DMS114 treated with DMSO at 0.1 percent for 48 hours (cell line): ENCODE results near the gene C5AR2.
"Not testable (repeated sequence)": the region's sequence is repeated elsewhere in the genome, so short reads cannot be mapped to it uniquely, and the experiment has no call there.

Experiments
- DNase-seq: peaks from one replicate; lab custom pipeline; 2025; ENCODE audit not compliant: unreplicated experiment; lab: John Stamatoyannopoulos, UW

The C5AR2 gene

DNA sequence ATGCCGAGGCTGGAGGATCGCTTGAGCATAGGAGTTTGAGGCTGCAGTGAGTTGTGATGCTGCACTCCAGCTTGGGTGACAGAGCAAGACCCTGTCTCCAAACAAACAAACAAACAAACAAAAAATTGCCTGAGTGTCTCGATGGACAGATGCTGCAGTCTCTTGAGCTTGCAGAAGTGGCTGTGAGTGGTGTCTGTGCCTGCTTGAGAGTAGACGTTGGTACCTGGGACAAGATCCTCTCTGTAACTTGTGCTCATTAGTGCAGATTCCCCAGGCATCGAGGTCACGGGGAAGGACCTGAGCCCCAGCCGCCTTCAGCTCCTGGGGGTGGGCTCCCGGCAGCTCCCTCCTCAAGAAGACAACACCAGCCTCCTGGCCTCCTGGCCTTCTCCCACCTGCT, 8.6 kb upstream of the C5AR2 start:
- DNase-seq = no peak

DNA sequence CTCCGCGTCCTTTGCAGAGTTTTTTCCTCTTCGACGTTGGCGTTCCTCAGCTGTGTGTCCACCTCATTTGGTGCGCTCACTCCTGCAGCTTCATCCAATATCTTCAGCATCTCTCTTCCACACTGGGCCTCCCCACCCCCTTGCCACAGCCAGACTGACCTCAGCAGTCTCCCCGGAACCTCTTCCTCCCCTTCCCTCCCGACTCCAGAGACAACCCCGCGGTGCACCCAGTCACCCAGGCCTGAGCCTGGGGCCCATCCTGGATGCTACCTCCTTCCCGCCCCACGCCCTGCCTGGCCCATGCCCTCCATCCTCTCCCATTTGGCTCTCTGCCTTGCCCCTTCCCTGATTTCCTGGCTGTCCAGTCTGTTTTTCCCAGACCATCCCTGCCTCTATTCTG, 8.1 kb upstream of the C5AR2 start:
- no peak for DNase-seq

GRCh38 chr19:47324502-47324901, 7.5 kb upstream of the C5AR2 start:
- DNase-seq = no peak

DNA sequence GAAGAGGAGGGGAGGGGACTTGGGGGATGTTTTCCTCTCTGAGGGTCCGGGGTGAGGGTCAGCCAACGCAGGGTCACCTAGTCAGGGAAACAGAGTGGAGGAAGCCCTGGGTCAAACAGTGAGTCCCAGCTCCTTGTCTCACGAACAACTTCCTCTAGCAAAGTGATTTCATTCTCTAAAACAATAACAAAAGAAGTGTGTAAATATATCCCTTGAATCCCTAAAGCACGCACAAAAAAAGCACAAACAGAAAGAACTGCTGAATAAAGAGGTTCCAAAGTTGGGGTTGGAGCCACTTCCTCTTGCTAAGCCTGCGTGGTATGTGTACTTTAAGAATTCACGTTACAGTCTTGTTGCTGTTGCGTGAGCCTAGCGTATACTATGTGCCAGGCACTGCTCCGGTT, 1.5 kb upstream of the C5AR2 start:
- no peak for DNase-seq

- DNase-seq = no peak
Measured at GRCh38 chr19:47331490-47331889, 485 bp upstream of the C5AR2 start.

- not testable (repeated sequence) for DNase-seq
Measured at GRCh38 chr19:47336765-47337718, 5.1 kb downstream of the C5AR2 start.

DNA sequence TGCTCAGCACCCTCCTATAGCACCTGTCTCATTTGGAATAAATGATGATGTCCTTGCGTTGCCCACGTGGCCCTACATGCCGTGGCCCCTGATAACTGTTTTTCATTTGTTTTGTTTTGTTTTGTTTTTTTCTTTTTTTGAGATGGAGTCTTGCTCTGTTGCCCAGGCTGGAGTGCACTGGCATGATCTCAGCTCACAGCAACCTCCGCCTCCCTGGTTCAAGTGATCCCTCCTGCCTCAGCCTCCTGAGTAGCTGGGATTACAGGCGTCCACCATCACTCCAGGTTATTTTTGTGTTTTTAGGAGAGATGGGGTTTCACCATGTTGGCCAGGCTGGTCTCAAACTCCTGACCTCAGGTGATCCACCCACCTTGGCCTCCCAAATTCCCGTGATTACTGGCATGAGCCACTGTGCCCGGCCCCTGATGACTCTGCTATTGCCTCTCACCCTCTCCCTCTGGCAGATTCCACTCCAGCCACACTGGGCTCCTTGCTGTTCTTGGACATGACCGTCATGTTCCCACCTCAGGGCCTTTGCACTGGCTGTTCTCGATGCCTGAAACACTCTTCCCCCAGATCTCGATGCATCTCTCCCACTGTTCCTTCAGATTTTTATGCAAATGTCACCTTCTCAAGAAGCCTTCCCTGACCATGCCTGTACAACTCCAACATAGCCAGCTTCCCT, 7.4 kb downstream of the C5AR2 start:
- no peak for DNase-seq

DNA sequence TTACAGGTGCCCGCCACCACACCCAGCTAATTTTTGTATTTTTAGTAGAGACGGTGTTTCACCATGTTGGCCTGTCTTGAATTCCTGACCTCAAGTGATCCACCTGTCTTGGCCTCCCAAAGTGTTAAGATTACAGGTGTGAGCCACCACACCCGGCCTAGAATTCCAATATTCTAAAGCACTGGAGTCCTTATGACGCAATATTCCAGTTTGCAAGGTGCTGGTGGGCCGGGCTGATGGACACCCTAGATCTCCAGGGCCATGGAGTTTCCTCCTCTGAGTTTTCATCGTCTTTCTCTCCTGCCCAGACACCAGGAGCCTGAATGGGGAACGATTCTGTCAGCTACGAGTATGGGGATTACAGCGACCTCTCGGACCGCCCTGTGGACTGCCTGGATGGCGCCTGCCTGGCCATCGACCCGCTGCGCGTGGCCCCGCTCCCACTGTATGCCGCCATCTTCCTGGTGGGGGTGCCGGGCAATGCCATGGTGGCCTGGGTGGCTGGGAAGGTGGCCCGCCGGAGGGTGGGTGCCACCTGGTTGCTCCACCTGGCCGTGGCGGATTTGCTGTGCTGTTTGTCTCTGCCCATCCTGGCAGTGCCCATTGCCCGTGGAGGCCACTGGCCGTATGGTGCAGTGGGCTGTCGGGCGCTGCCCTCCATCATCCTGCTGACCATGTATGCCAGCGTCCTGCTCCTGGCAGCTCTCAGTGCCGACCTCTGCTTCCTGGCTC, 8.7 kb downstream of the C5AR2 start:
- DNase-seq = no peak

DNA sequence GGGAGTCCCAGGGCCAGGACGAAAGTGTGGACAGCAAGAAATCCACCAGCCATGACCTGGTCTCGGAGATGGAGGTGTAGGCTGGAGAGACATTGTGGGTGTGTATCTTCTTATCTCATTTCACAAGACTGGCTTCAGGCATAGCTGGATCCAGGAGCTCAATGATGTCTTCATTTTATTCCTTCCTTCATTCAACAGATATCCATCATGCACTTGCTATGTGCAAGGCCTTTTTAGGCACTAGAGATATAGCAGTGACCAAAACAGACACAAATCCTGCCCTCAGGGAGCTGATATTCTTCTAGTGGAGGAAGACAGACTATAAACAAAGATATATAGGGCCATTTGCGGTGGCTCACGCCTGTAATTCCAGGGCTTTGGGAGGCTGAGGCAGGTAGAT, 9.8 kb downstream of the C5AR2 start:
- no peak for DNase-seq

DNA sequence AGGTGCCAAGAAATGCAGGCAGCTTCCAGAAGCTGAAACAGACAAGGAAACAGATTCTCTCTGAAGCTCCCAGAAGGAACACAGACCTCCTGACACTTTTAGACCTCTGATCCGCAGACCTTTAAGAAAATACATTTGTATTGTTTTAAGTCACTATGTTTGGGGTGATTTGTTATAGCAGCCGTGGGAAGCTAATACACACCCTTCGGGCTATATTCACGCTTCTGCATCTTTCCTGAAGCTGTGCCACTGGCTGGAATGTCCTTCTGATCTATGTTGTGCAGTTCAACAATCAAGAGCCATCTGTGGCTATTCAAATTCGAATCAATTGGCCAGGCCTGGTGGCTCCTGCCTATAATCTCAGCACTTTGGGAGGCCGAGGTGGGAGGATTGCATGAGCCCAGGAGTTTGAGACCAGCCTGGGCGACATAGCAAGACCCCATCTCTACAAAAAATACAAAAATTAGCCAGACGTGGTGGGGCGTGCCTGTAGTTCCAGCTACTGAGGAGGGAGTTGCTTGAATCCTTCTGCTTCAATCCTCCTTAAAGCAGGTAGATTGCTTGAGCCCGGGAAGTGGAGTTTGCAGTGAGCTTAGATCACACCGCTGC, 11.3 kb downstream of the C5AR2 start:
- DNase-seq = no peak

DNA sequence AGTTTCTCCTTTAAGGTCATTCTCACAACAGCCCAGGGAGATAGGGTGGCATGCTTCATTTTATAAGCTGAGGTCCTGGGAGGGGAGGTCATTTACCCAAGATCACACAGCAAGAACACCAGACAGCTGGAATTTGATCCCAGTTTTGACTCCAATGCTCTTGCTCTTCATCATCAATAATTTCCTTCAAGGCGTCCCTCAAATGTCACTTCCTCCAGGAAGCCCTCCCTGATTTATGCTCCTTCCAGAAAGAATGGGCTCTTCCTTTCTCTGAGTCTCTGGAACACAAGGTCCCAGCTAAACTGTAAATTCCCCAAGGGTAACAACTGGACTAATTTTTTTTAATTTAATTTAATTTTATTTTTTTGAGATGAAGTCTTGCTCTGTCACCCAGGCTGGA, 12.4 kb downstream of the C5AR2 start:
- DNase-seq = no peak

- not testable (repeated sequence) for DNase-seq
Measured at GRCh38 chr19:47346024-47346423, 14.0 kb downstream of the C5AR2 start.

DNA sequence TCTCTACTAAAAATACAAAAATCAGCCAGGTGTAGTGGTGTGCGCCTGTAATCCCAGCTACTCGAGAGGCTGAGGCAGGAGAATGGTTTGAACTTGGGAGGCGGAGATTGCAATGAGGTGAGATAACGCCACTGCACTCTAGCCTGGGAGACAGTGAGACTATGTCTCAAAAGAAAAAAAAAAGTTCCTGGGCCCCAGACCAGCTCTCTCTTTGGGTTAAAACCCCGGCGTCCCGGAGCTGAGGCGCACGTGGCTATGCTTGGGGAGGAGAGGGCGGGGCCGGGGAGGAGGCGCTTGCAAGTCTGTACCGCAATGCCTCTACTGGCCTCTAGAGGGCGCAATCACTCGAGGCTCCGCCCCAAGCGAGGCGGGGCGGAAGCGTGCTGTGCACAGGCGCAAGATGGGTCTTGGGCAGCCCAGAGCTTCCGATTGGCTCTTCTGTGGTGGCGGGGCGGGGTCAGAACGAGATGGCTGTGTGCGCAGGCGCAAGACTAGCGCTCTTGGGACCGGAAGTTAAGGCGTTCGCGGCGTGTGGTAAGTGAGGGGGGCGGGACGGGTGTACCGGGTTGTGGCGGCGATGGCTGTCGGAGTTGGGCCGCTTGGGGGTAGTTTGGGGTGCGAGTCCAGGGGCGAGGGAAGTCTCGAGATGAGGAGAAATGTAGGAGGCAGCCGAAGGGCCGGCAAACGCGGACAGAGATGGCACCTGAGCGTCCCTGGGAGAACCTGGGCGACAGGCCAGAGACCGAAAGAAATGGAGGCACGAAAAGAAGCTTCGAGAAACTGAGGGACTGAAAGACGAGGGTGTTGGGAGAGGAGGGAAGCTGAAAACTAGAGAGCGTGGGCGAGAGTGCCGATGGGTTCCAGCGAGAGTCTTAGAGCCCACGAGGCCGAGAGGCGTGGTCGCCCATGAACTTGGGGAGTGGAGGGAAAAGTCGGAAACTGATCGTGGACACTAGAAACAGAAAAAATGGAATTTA, 17.1 kb downstream of the C5AR2 start, which contains the start of gene DHX34:
DHX34 (plus strand) TSS at position 497 of the 977 bp plus-strand sequence. CDS start 3,716 bp downstream, outside the sequence.
- DNase-seq = peak; percentile 91

GRCh38 chr19:47350630-47351029, 18.7 kb downstream of the C5AR2 start:
- no peak for DNase-seq

GRCh38 chr19:47351548-47351947, 19.6 kb downstream of the C5AR2 start:
- no peak for DNase-seq

DNA sequence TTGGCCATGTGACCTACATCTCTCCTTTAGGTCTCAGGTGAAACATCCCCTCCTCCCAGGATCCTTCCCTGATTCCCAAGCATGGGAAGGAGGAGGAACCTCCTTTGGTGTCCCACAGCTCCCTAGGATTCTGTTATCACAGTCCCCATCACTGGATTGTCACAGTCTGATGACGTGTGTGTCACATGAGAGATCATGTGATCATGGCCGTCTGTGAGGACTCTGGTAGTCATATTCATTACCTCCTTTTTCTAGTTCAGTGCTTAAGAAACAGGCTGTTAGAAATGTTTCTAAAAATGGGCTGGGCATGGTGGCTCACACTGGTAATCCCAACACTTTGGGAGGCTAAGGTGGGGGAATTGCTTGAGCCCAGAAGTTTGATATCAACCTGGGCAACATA, 20.1 kb downstream of the C5AR2 start:
- DNase-seq = no peak

DNA sequence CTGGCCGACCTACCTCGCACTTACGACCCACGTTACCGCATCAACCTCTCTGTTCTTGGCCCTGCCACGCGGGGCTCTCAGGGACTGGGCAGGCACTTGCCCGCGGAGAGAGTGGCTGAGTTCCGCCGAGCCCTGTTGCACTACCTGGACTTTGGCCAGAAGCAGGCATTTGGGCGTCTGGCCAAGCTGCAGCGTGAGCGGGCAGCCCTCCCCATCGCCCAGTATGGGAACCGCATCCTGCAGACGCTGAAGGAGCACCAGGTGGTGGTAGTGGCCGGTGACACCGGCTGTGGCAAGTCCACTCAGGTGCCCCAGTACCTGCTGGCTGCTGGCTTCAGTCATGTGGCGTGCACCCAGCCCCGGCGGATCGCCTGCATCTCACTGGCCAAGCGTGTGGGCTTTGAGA, 21.3 kb downstream of the C5AR2 start:
- DNase-seq = no peak

- no peak for DNase-seq
Measured at GRCh38 chr19:47356900-47357299, 24.9 kb downstream of the C5AR2 start.

- DNase-seq = no peak
Measured at GRCh38 chr19:47357788-47358680, 26.1 kb downstream of the C5AR2 start.
